MM.1S (cell line): ENCODE data around the gene MAP4.

ENCODE experiments used
- EZH2phosphoT487 ChIP-seq: fragments of 300-600 bp; sonication (generic); IDR thresholded peaks from 2 replicates; pipeline ENCODE4 v1.6.1; 2018; ENCODE audit warnings: antibody characterized with exemption, low read length
- TF ChIP-seq, protein P1 (sequence below): fragments of 300-600 bp; sonication (generic); IDR thresholded peaks from 2 replicates; pipeline ENCODE4 v1.5.1; 2016; ENCODE audit warnings: antibody characterized with exemption, low read length, mixed read lengths

DNA sequence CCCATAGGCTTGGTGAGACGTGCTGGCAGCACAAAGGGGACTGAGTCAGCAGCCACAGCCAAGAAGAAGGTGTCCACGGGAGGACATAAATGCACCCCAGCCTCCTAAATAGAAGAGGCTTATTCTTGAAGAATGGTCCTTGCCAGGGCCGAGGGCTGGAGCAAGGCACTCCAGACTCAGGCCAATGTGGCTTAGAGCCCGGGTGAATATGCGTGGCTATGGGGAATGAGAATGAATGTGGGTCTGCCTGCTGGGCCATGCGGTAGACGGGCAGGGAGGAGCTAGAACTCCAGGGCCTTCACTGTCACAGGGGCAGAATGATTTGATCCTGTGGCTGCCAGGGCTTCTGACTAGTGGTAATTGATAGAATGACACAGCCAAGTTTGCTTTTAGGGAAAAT lies 179.2 kb downstream of the MAP4 start:
- TF ChIP-seq, protein P1, sequence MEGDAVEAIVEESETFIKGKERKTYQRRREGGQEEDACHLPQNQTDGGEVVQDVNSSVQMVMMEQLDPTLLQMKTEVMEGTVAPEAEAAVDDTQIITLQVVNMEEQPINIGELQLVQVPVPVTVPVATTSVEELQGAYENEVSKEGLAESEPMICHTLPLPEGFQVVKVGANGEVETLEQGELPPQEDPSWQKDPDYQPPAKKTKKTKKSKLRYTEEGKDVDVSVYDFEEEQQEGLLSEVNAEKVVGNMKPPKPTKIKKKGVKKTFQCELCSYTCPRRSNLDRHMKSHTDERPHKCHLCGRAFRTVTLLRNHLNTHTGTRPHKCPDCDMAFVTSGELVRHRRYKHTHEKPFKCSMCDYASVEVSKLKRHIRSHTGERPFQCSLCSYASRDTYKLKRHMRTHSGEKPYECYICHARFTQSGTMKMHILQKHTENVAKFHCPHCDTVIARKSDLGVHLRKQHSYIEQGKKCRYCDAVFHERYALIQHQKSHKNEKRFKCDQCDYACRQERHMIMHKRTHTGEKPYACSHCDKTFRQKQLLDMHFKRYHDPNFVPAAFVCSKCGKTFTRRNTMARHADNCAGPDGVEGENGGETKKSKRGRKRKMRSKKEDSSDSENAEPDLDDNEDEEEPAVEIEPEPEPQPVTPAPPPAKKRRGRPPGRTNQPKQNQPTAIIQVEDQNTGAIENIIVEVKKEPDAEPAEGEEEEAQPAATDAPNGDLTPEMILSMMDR: no peak
- no peak for TF ChIP-seq EZH2phosphoT487
